Measurements from ENCODE around the gene TRIM75. TPM values are rescaled to one million over a fixed set of nuclear protein-coding genes. Genes with fewer than 3 reads are reported as not detected.

The TRIM75 gene
- total RNA-seq: not detected in 2 replicates

GRCh38 chr4:165053645-165054044, at the start of gene TRIM75:
Gene TRIM75, plus strand, starts transcription at chr4:165053866. Its CDS starts 5,282 bp downstream, at chr4:165059148.
- TF ChIP-seq CTCF (IDR thresholded peaks at IDR 0.05; ENCODE audit: insufficient read depth, low read length, poor library complexity, severe bottlenecking): no peak
- H3K36me3 ChIP-seq (ENCODE audit: control insufficient read depth, insufficient read depth, low read length): no peaks in the 10 kb centered on the region
- no peak for DNase-seq (ENCODE audit: low read depth)
- H3K4me3 ChIP-seq (ENCODE audit: low read depth, low read length): no peak within 1 kb of the TSS
- H3K27me3 ChIP-seq (ENCODE audit: control insufficient read depth, insufficient read depth, low read length): no peaks in the 10 kb centered on the region

- no peak for DNase-seq (ENCODE audit: low read depth)
- H3K27me3 ChIP-seq (ENCODE audit: control insufficient read depth, insufficient read depth, low read length): no peaks in the 10 kb centered on the region
- TF ChIP-seq CTCF (IDR thresholded peaks at IDR 0.05; ENCODE audit: insufficient read depth, low read length, poor library complexity, severe bottlenecking): no peak
- no peak overlapping the region for H3K4me3 ChIP-seq (ENCODE audit: low read depth, low read length)
- H3K36me3 ChIP-seq (ENCODE audit: control insufficient read depth, insufficient read depth, low read length): no peaks in the 10 kb centered on the region
Observed at GRCh38 chr4:165005352-165005925, 48.2 kb upstream of the TRIM75 start.

GRCh38 chr4:165006456-165006855, 47.2 kb upstream of the TRIM75 start:
- H3K36me3 ChIP-seq (ENCODE audit: control insufficient read depth, insufficient read depth, low read length): no peaks in the 10 kb centered on the region
- H3K27me3 ChIP-seq (ENCODE audit: control insufficient read depth, insufficient read depth, low read length): no peaks in the 10 kb centered on the region
- H3K4me3 ChIP-seq (ENCODE audit: low read depth, low read length): no peak overlapping the region
- TF ChIP-seq CTCF (IDR thresholded peaks at IDR 0.05; ENCODE audit: insufficient read depth, low read length, poor library complexity, severe bottlenecking): no peak
- no peak for DNase-seq (ENCODE audit: low read depth)

GRCh38 chr4:165006886-165007285, 46.8 kb upstream of the TRIM75 start:
- no peak overlapping the region for H3K4me3 ChIP-seq (ENCODE audit: low read depth, low read length)
- H3K27me3 ChIP-seq (ENCODE audit: control insufficient read depth, insufficient read depth, low read length): no peaks in the 10 kb centered on the region
- no peaks in the 10 kb centered on the region for H3K36me3 ChIP-seq (ENCODE audit: control insufficient read depth, insufficient read depth, low read length)
- no peak for DNase-seq (ENCODE audit: low read depth)
- no peak for TF ChIP-seq CTCF (IDR thresholded peaks at IDR 0.05; ENCODE audit: insufficient read depth, low read length, poor library complexity, severe bottlenecking)

GRCh38 chr4:165009493-165010227, 44.0 kb upstream of the TRIM75 start:
- Histone ChIP-seq H3K36me3 (ENCODE audit: control insufficient read depth, insufficient read depth, low read length) (no peaks in the 10 kb centered on the region), H3K4me3 (ENCODE audit: low read depth, low read length) (no peak overlapping the region), H3K27me3 (ENCODE audit: control insufficient read depth, insufficient read depth, low read length) (no peaks in the 10 kb centered on the region)
- no peak for TF ChIP-seq CTCF (IDR thresholded peaks at IDR 0.05; ENCODE audit: insufficient read depth, low read length, poor library complexity, severe bottlenecking)
- no peak for DNase-seq (ENCODE audit: low read depth)

All from kidney epithelial cell (primary cell).